K562 (cell line): ENCODE results near the gene MED29. TPM values are rescaled to one million over a fixed set of nuclear protein-coding genes. Genes with fewer than 3 reads are reported as not detected.

Experiments
- ATAC-seq: fragments of 200-7000 bp; cut with Tn5 transposase; 3 replicates; pipeline ENCODE4 v1.9.1; 2020; ENCODE audit warnings: moderate library complexity
- BruUV-seq: library from RNA; stranded (reverse); fragments of 400-500 nt; replicated peaks from 2 replicates; lab custom pipeline; 2021; lab: Mats Ljungman, UMichigan
- CTCF ChIA-PET: fragments of 300-600 bp; formaldehyde crosslinking; extraction: SDS; loops from one replicate; lab custom pipeline; 2021; ENCODE audit warnings: low intra/inter-chr PET ratio; lab: Yijun Ruan, JAX
- POLR2A ChIA-PET: fragments of 300-600, 350-650 bp; sonication (Branson Sonifier 250); formaldehyde crosslinking; extraction: SDS; loops from one replicate; lab custom pipeline; 2021; ENCODE audit warnings: antibody characterized with exemption, inconsistent platforms; lab: Yijun Ruan, JAX
- DNase-seq, 4 experiments: peaks; one replicate each; pipeline versions ENCODE4 v3.0.0 to v3.0.0-alpha.2; 2011 to 2018; ENCODE audit warnings: low spot score in 3 of 4, mixed read lengths in 3 of 4; ENCODE audit errors: extremely low read depth in 1 of 4
- FAIRE-seq: peaks from 2 replicates; lab custom pipeline; 2011; peaks lifted over from hg19 to GRCh38; lab: Jason Lieb, UNC
- H2AFZ ChIP-seq: 2 replicates; pipeline ENCODE4 v1.6.0; 2011; ENCODE audit warnings: low read depth, low read length, control low read depth, inconsistent platforms
- H3K27ac ChIP-seq: fragments of 200-600 bp; 3 replicates; pipeline ENCODE4 v1.8.0; 2011; ENCODE audit warnings: low read depth, mild to moderate bottlenecking, control low read depth, inconsistent platforms, low read length, moderate library complexity, mixed read lengths; ENCODE audit errors: extremely low read depth
- H3K27me3 ChIP-seq, 2 experiments: fragments of 300-600 bp in 1 of 2; 2 replicates in 1 of 2; 3 replicates in 1 of 2; pipeline versions ENCODE4 v1.6.0 to v1.8.0; 2011; ENCODE audit warnings: inconsistent platforms in 2 of 2, low read length in 2 of 2, mild to moderate bottlenecking in 1 of 2, mixed read lengths in 1 of 2, moderate library complexity in 1 of 2; ENCODE audit not compliant: control insufficient read depth in 2 of 2, insufficient read depth in 2 of 2
- H3K36me3 ChIP-seq: fragments of 300-600 bp; 3 replicates; pipeline ENCODE4 v1.8.0; 2011; ENCODE audit warnings: mild to moderate bottlenecking, low read length, inconsistent platforms; ENCODE audit not compliant: control insufficient read depth, insufficient read depth
- H3K4me1 ChIP-seq, 2 experiments: fragments of 200-600 bp in 1 of 2; replicated peaks in 1 of 2; 2 replicates in 1 of 2; 3 replicates in 1 of 2; pipeline versions ENCODE4 v1.5.1 to v1.8.0; 2011; ENCODE audit warnings: inconsistent platforms in 2 of 2, low read length in 2 of 2, mild to moderate bottlenecking in 1 of 2, mixed read lengths in 1 of 2, moderate library complexity in 1 of 2; ENCODE audit not compliant: control insufficient read depth in 2 of 2, insufficient read depth in 2 of 2
- H3K4me2 ChIP-seq: 2 replicates; pipeline ENCODE4 v1.6.1; 2011; ENCODE audit warnings: low read length, control low read depth, inconsistent platforms, mixed read lengths; ENCODE audit not compliant: insufficient read depth
- H3K4me3 ChIP-seq: fragments of 200-600 bp; sonication (generic), shearing (Covaris generic); 2 replicates; pipeline ENCODE4 v1.5.1; 2016; ENCODE audit warnings: control low read depth, inconsistent platforms
- H3K79me2 ChIP-seq: fragments of 200-600 bp; 3 replicates; pipeline ENCODE4 v1.8.0; 2011; ENCODE audit warnings: low read length, inconsistent platforms; ENCODE audit not compliant: control insufficient read depth, insufficient read depth
- H3K9ac ChIP-seq, 2 experiments: 2 replicates each; pipeline versions ENCODE4 v1.6.0 to v1.6.1; 2011; ENCODE audit warnings: low read depth in 2 of 2, low read length in 2 of 2, control low read depth in 1 of 2, inconsistent platforms in 1 of 2, mild to moderate bottlenecking in 1 of 2, mixed read lengths in 1 of 2; ENCODE audit not compliant: insufficient read depth in 1 of 2
- H3K9me1 ChIP-seq: one replicate; pipeline ENCODE4 v1.6.0; 2011; ENCODE audit warnings: inconsistent platforms, mild to moderate bottlenecking, low read length, moderate library complexity; ENCODE audit not compliant: control insufficient read depth, insufficient read depth
- H3K9me3 ChIP-seq: replicated peaks from 2 replicates; pipeline ENCODE4 v1.5.1; 2011; ENCODE audit warnings: low read depth, low read length, inconsistent platforms; ENCODE audit not compliant: control insufficient read depth, insufficient read depth
- H4K20me1 ChIP-seq: replicated peaks from 2 replicates; pipeline ENCODE4 v1.6.1; 2011; ENCODE audit warnings: low read length, inconsistent platforms, mixed read lengths; ENCODE audit not compliant: control insufficient read depth, insufficient read depth
- POLR2G ChIP-seq: fragments of 200-400 bp; formaldehyde crosslinking; IDR thresholded peaks from 2 replicates; pipeline ENCODE4 v1.6.1; 2017; ENCODE audit warnings: low read depth, mild to moderate bottlenecking, antibody characterized with exemption, low read length, moderate library complexity
- WGBS: fragments of 100-300 bp; shearing (Covaris generic); methylation state at CpG from one replicate; pipeline ENCODE4 v1.1.6; 2016; ENCODE audit warnings: low coverage, mixed read lengths; ENCODE audit not compliant: insufficient coverage; ENCODE audit errors: missing lambda C conversion rate; 5-methylcytosine and 5-hydroxymethylcytosine counted together
- in situ Hi-C: fragments of 300-500 bp; cut with MboI; formaldehyde crosslinking; loops from 4 replicates; pipeline ENCODE4 v1.15.0; 2018; ENCODE audit warnings: inconsistent platforms, mixed read lengths
- intact Hi-C: fragments of 100-400 bp; cut with micrococcal nuclease; formaldehyde crosslinking; loops from 2 replicates; pipeline ENCODE4 v1.14.2; 2022
- polyA plus RNA-seq, 8 experiments: library from polyadenylated mRNA; depleted of rRNA in 4 of 8; stranded (reverse) in 5 of 8; unstranded in 3 of 8; fragments of >200 nt; fragmentation: Nextera tagmentation in 2 of 8; fragmentation: Illumina TruSeq in 1 of 8; extraction: Ambion mirVana in 2 of 8; extraction: Trizol in 1 of 8; gene quantifications; 2 replicates each; pipeline versions ENCODE4 v1.2.1 to v1.2.3, GENCODE V29; 2011 to 2014; ENCODE audit warnings: inconsistent platforms in 1 of 8, missing spikeins in 1 of 8
- total RNA-seq, 7 experiments: library from RNA; depleted of rRNA in 6 of 7; stranded (reverse); fragments of >200 nt in 6 of 7; fragmentation: Illumina TruSeq in 2 of 7; extraction: Trizol in 2 of 7; gene quantifications; 2 replicates each; pipeline versions ENCODE4 v1.2.1 to v1.2.3, GENCODE V29; 2011 to 2021; ENCODE audit warnings: low replicate concordance in 1 of 7
- TF ChIP-seq, protein P1 (sequence below): sonication (generic); formaldehyde crosslinking; IDR thresholded peaks from 2 replicates; pipeline ENCODE4 v1.9.0; 2022; ENCODE audit warnings: mild to moderate bottlenecking, missing genetic modification reagents
- TF ChIP-seq, protein P2 (sequence below): fragments of 200-800 bp; sonication (Bioruptor generic); IDR thresholded peaks from 2 replicates; pipeline ENCODE4 v1.6.1; 2017; ENCODE audit warnings: missing genetic modification characterization, missing compliant biosample characterization
- TF ChIP-seq, protein P3 (sequence below): fragments of 450-650 bp; formaldehyde crosslinking; conservative IDR thresholded peaks from 2 replicates; pipeline ENCODE4 v1.4.0; 2022; ENCODE audit warnings: mild to moderate bottlenecking, missing genetic modification characterization

Gene MED29
- total and polyA plus RNA-seq, 9 of the 15 experiments (the other 6 are each of a cell fraction or from before 2014, with no cell fraction given) = 1.8 to 22.6 (median 12.4) TPM

DNA sequence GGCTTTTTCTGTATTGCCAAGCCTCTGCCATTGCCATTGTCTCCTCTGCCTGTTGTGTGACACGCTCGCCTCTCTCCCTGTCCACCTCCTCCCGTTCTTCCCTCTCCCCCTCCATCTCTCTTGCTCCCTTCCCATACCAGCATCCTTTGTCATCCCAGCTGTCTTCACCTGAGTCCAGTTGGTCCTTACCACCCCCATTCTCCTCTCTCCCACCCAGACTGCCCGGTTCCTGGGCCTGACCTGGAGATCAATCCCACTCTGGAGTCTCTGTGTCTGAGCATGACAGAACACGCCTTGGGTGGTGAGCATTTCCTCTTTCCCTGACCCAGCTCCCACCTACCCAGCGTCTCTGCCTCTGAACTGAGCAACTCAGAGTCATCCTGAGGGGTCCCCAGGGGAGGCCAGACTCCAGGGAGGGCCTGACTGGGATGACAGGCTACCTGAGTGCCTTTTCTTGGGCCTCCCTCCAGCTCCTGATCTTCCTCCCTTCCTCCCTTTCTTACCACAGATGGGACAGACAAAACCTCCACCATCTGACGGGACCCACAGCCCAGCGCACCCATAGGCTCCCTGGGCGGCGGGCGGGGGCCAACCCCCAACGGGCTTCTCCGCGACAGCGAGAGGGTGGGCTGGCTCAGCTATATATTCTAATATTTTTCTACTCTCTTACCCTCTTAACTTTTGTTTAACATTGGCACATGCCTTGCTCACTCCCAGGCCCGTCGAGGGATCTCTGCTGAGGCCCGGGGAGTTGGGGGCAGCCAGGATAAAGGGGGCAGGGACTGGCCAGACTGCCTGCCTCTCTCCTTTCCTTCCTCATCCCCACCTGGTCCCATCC is 8.0 kb upstream of the MED29 start:
- 0 out of 3 replicates have a peak, but pooled peaks cover 3% of the 10 kb centered on the region for H3K79me2 ChIP-seq
- intact Hi-C loops = no loop called here
- H3K9me1 ChIP-seq = peaks cover 13% of the 10 kb centered on the region
- H2AFZ ChIP-seq = no peak overlapping the region
- ATAC-seq (no peak), DNase-seq (no peak), FAIRE-seq (no peak)
- peaks cover 17 to 28% of the 10 kb centered on the region in 2 experiments for H3K4me1 ChIP-seq
- H3K9ac ChIP-seq = no peak overlapping the region
- ChIA-PET POLR2A (interaction anchor here (1.3 to 1.4 kb wide), 2 partner anchors 8 to 221 kb away, joined by 3 to 9 read pairs; partner anchors contain the start of genes MED29 and PAF1), CTCF (no interaction called here)
- no TSS peak for BruUV-seq
- 91% methylated on average over 16 of the region's 18 CpGs for WGBS
- H4K20me1 ChIP-seq = peaks cover 30% of the 10 kb centered on the region
- H3K27me3 ChIP-seq = no peaks in the 10 kb centered on the region
- H3K4me2 ChIP-seq = no peak overlapping the region
- H3K36me3 ChIP-seq = peaks cover 98% of the 10 kb centered on the region
- no peaks in the 10 kb centered on the region for H3K9me3 ChIP-seq
- TF ChIP-seq POLR2G = 0 out of 2 replicates have a peak, but pooled peaks have one; percentile 38
- TF ChIP-seq, protein P1, sequence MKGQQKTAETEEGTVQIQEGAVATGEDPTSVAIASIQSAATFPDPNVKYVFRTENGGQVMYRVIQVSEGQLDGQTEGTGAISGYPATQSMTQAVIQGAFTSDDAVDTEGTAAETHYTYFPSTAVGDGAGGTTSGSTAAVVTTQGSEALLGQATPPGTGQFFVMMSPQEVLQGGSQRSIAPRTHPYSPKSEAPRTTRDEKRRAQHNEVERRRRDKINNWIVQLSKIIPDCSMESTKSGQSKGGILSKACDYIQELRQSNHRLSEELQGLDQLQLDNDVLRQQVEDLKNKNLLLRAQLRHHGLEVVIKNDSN (CRISPR knock-in tag) = peak; percentile 19; the same call in 1 of the 2 replicates
- TF ChIP-seq, protein P2, sequence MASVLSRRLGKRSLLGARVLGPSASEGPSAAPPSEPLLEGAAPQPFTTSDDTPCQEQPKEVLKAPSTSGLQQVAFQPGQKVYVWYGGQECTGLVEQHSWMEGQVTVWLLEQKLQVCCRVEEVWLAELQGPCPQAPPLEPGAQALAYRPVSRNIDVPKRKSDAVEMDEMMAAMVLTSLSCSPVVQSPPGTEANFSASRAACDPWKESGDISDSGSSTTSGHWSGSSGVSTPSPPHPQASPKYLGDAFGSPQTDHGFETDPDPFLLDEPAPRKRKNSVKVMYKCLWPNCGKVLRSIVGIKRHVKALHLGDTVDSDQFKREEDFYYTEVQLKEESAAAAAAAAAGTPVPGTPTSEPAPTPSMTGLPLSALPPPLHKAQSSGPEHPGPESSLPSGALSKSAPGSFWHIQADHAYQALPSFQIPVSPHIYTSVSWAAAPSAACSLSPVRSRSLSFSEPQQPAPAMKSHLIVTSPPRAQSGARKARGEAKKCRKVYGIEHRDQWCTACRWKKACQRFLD = no peak
- TF ChIP-seq, protein P3, sequence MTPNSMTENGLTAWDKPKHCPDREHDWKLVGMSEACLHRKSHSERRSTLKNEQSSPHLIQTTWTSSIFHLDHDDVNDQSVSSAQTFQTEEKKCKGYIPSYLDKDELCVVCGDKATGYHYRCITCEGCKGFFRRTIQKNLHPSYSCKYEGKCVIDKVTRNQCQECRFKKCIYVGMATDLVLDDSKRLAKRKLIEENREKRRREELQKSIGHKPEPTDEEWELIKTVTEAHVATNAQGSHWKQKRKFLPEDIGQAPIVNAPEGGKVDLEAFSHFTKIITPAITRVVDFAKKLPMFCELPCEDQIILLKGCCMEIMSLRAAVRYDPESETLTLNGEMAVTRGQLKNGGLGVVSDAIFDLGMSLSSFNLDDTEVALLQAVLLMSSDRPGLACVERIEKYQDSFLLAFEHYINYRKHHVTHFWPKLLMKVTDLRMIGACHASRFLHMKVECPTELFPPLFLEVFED (CRISPR knock-in tag) = 0 out of 2 replicates have a peak, but pooled peaks have one; percentile 8
- H3K4me3 ChIP-seq = no peak overlapping the region
- no peak overlapping the region for H3K27ac ChIP-seq
- in situ Hi-C loops = no loop called here
